GM18505 (cell line): ENCODE data around the gene SPEM2.

Experiments used
- ATAC-seq: cut with Tn5 transposase; IDR thresholded peaks from one replicate; pipeline ENCODE4 v1.9.1; 2021; ENCODE audit not compliant: unreplicated experiment
- POLR2A ChIP-seq: IDR thresholded peaks from 4 replicates; pipeline ENCODE4 v1.6.1; 2011; ENCODE audit warnings: borderline replicate concordance; ENCODE audit not compliant: insufficient read depth, insufficient read length; ENCODE audit errors: extremely low read depth

The SPEM2 gene

GRCh38 chr17:7419819-7420610 lies 5.4 kb upstream of the SPEM2 start, which contains the start of gene SPEM1:
Gene SPEM1 (plus strand): TSS chr17:7420324. CDS start chr17:7420385, 61 bp downstream.
- ATAC-seq: no peak
- TF ChIP-seq POLR2A: no peak

- TF ChIP-seq POLR2A: no peak
- ATAC-seq: no peak
Observed at GRCh38 chr17:7421186-7421585, 4.2 kb upstream of the SPEM2 start.

- ATAC-seq: no peak
- TF ChIP-seq POLR2A: no peak
Observed at GRCh38 chr17:7423679-7424078, 1.7 kb upstream of the SPEM2 start.

- ATAC-seq: no peak
- TF ChIP-seq POLR2A: no peak
Observed at GRCh38 chr17:7425756-7426155, 340 bp downstream of the SPEM2 start.

- no peak for TF ChIP-seq POLR2A
- no peak for ATAC-seq
Observed at GRCh38 chr17:7426203-7426863, 917 bp downstream of the SPEM2 start.

- ATAC-seq: no peak
- TF ChIP-seq POLR2A: no peak
Observed at GRCh38 chr17:7426896-7427489, 1.6 kb downstream of the SPEM2 start.

GRCh38 chr17:7427549-7427948 lies 2.1 kb downstream of the SPEM2 start:
- ATAC-seq: no peak
- TF ChIP-seq POLR2A: no peak

GRCh38 chr17:7428557-7428956 lies 3.1 kb downstream of the SPEM2 start, which contains the start of gene SPEM3:
Gene SPEM3 (plus strand): TSS chr17:7428857. CDS start chr17:7428903, 46 bp downstream.
- no peak for TF ChIP-seq POLR2A
- no peak for ATAC-seq

- TF ChIP-seq POLR2A: no peak
- no peak for ATAC-seq
Observed at GRCh38 chr17:7429722-7430121, 4.3 kb downstream of the SPEM2 start.

- ATAC-seq: no peak
- no peak for TF ChIP-seq POLR2A
Observed at GRCh38 chr17:7431231-7431630, 5.8 kb downstream of the SPEM2 start.

GRCh38 chr17:7432296-7432695 lies 6.9 kb downstream of the SPEM2 start:
- no peak for TF ChIP-seq POLR2A
- no peak for ATAC-seq

GRCh38 chr17:7435676-7436555 lies 10.5 kb downstream of the SPEM2 start:
- TF ChIP-seq POLR2A: peak; percentile 58
- peak; percentile 25 for ATAC-seq
